HG02623 (cell line): Measurements from ENCODE around the gene PRICKLE3.

Experiments
- ATAC-seq: cut with Tn5 transposase; IDR thresholded peaks from one replicate; pipeline ENCODE4 v1.9.1; 2021; ENCODE audit warnings: moderate library complexity; ENCODE audit not compliant: unreplicated experiment

Gene PRICKLE3

GRCh38 chrX:49186125-49187027 is at the start of gene PRICKLE3:
Gene PRICKLE3, minus strand, starts transcription at chrX:49186373. Its CDS starts 76 bp downstream, at chrX:49186297.
- no peak for ATAC-seq

GRCh38 chrX:49233887-49234555 is 47.8 kb upstream of the PRICKLE3 start:
- no peak for ATAC-seq

GRCh38 chrX:49233176-49233575 is 47.0 kb upstream of the PRICKLE3 start, which contains the start of gene CACNA1F:
Gene CACNA1F, minus strand, starts transcription at chrX:49233340. Its CDS starts 31 bp downstream, at chrX:49233309.
- ATAC-seq: no peak

GRCh38 chrX:49232525-49232924 is 46.4 kb upstream of the PRICKLE3 start:
- no peak for ATAC-seq

GRCh38 chrX:49231333-49232000 is 45.3 kb upstream of the PRICKLE3 start:
- ATAC-seq: no peak

- peak; percentile 60 for ATAC-seq
These were observed 44.5 kb upstream of the PRICKLE3 start for GRCh38 chrX:49230500-49231232.

GRCh38 chrX:49228185-49228584 is 42.0 kb upstream of the PRICKLE3 start:
- no peak for ATAC-seq

- no peak for ATAC-seq
These were observed 41.6 kb upstream of the PRICKLE3 start for GRCh38 chrX:49227726-49228125.

- ATAC-seq: no peak
These were observed 40.8 kb upstream of the PRICKLE3 start for GRCh38 chrX:49226946-49227345.

GRCh38 chrX:49225858-49226257 is 39.7 kb upstream of the PRICKLE3 start:
- ATAC-seq: no peak

GRCh38 chrX:49221868-49222267 is 35.7 kb upstream of the PRICKLE3 start:
- ATAC-seq: no peak

- ATAC-seq: no peak
These were observed 33.9 kb upstream of the PRICKLE3 start for GRCh38 chrX:49220100-49220499.

- no peak for ATAC-seq
These were observed 28.9 kb upstream of the PRICKLE3 start for GRCh38 chrX:49214996-49215526.

GRCh38 chrX:49214416-49214815 is 28.2 kb upstream of the PRICKLE3 start:
- ATAC-seq: no peak

- ATAC-seq: no peak
These were observed 26.7 kb upstream of the PRICKLE3 start for GRCh38 chrX:49212861-49213260.

- no peak for ATAC-seq
These were observed 26.0 kb upstream of the PRICKLE3 start for GRCh38 chrX:49212209-49212608.

GRCh38 chrX:49211074-49211473 is 24.9 kb upstream of the PRICKLE3 start:
- ATAC-seq: no peak

GRCh38 chrX:49210406-49210805 is 24.2 kb upstream of the PRICKLE3 start:
- no peak for ATAC-seq

GRCh38 chrX:49209434-49210251 is 23.5 kb upstream of the PRICKLE3 start:
- no peak for ATAC-seq

- no peak for ATAC-seq
These were observed 22.2 kb upstream of the PRICKLE3 start for GRCh38 chrX:49208399-49208798.
